LNCaP clone FGC (cell line): ENCODE results near the gene GNG14.
"Not testable (repeated sequence)": the region's sequence is repeated elsewhere in the genome, so short reads cannot be mapped to it uniquely, and the experiment has no call there.

Experiments
- DNase-seq: peaks from one replicate; pipeline ENCODE4 v3.0.0-alpha.2; 2011; ENCODE audit warnings: low read depth
- H3K4me3 ChIP-seq: 2 replicates; pipeline ENCODE4 v1.5.1; 2011; ENCODE audit warnings: mild to moderate bottlenecking, low read depth, low read length, control low read depth
- CTCF ChIP-seq: IDR thresholded peaks from 2 replicates; pipeline ENCODE4 v1.5.1; 2012; ENCODE audit warnings: mild to moderate bottlenecking; ENCODE audit not compliant: control insufficient read depth, insufficient read depth; ENCODE audit errors: extremely low read depth

Gene GNG14

DNA sequence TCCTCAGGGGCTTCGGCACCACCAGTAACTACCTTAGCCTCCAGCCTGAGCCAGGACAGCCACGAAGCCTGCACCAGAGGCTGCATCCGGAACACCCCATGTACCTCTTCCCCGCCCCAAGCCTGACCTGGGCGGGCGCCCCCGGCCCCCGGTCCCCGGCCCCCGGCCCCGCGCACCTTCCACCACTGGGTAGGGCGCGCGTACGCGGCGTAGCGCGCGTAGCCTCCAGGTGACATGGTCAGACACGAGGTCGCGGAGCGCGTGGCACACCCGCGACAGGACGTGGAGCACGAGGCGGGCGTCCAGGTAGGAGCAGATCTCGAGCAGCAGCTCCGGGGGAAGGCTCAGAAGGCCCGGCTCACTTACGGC is 8.2 kb downstream of the GNG14 start:
- no peak for DNase-seq
- no peak for TF ChIP-seq CTCF
- H3K4me3 ChIP-seq = peak overlapping the region; percentile 97

- H3K4me3 ChIP-seq = peak within 1 kb of the TSS; percentile 97
- DNase-seq = peak; percentile 85
- no peak for TF ChIP-seq CTCF
Measured at GRCh38 chr19:12696366-12697335, 8.9 kb downstream of the GNG14 start, which contains the start of gene FBXW9. Gene FBXW9 (minus strand): TSS chr19:12696631. CDS start chr19:12696581, 50 bp downstream.

GRCh38 chr19:12697425-12697824 is 9.6 kb downstream of the GNG14 start:
- peak overlapping the region; percentile 97 for H3K4me3 ChIP-seq
- DNase-seq = not testable (repeated sequence)

DNA sequence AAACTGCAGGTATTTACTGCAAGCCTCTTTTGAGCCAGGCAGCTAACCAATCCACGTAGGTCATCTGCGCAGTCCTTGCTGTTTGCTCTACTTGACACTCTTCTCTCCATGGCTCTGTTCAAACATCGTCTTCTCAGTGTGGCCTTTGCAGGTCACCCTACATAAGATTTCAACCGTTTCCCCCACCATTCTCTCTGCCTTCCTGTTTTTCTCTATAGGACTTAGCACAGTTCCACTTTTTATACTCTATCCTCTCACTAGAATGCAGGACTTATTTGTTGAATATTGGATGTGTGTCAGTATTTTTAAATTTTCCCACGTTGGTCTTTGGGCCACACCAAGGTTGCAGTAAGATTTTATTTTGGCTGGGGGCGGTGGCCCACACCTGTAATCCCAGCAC is 10.3 kb downstream of the GNG14 start:
- no peak for DNase-seq
- no peak for TF ChIP-seq CTCF
- H3K4me3 ChIP-seq = no peak overlapping the region

DNA sequence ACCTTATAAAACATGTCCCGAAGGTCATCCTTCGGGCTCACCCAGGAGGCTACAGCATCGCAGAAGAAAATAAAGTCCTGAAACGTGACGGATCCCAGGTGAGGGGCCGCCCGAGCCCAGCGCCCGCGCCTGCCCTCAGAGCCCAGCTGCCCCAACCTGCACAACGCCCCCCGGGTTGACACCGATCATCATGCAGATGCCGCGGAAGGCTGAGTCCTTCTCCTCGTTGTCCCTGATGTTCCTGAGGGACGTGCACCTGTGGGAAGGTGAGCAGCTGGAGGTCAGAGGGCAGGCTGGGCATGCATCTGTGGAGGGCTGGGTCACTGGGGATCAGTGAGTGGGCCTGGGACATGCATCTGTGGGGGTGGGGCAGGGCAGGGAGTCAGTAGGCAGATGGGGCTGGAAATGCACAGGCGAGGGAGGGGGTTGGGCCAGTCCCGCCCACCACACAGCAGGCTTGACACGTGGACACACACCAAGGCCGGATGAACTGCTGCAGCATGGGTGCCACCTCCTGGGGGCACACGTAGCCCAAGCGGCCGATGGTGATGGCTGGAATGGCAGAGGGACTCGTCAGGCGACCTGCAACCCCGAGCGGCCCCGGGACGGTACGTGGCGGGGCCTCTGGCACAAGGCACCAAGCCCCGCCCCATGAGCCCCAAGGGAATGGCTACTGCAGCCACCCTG is 13.9 kb downstream of the GNG14 start:
- no peak overlapping the region for H3K4me3 ChIP-seq
- DNase-seq = no peak
- TF ChIP-seq CTCF = no peak

DNA sequence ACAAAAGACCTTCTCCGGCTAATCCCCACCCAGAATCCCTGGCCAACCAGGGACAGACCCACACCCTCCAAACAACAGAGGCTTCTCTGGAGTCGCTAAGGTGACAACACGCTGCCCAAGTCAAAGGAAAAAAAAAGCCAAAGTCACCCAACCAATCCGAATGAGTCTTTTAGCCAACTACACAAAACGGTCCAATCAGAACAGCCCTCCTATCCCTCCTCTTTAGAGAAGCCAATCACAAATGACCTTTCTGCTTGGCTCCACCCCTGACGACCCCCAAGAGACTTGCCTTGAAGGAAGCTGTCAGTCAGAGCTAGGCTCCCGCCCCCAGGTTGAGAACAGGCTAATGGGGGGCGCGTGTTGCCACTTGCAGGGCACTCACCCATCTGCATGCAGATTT is 15.2 kb downstream of the GNG14 start:
- no peak for TF ChIP-seq CTCF
- no peak overlapping the region for H3K4me3 ChIP-seq
- DNase-seq = no peak

DNA sequence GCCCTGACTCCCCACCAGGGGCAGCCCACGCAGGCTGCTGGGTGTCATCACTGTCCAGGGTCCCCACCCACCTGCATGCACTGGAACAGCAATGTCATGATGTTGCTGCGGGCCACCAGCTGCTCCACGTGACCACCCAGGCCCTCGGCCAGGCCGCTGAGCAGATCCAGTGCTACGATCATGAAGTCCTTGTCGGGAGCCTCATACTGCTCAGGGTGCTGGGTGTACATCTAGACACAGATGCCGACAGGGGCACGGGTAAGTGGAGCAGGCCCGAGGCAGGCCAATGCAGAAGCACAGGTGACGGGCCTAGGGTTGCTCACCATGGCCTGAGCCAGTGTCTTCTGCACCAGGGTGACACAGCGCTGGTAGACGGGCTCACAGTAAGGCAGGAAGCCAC is 17.4 kb downstream of the GNG14 start:
- no peak for DNase-seq
- no peak for TF ChIP-seq CTCF
- no peak overlapping the region for H3K4me3 ChIP-seq
